Eye (tissue), 1 donor: Measurements from ENCODE around the gene OCLN.
"Not testable (repeated sequence)": the region's sequence is repeated elsewhere in the genome, so short reads cannot be mapped to it uniquely, and the experiment has no call there.

Source experiments
- DNase-seq: peaks from one replicate; pipeline ENCODE4 v3.0.0-alpha.2; 2015

OCLN gene, protein sequence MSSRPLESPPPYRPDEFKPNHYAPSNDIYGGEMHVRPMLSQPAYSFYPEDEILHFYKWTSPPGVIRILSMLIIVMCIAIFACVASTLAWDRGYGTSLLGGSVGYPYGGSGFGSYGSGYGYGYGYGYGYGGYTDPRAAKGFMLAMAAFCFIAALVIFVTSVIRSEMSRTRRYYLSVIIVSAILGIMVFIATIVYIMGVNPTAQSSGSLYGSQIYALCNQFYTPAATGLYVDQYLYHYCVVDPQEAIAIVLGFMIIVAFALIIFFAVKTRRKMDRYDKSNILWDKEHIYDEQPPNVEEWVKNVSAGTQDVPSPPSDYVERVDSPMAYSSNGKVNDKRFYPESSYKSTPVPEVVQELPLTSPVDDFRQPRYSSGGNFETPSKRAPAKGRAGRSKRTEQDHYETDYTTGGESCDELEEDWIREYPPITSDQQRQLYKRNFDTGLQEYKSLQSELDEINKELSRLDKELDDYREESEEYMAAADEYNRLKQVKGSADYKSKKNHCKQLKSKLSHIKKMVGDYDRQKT

DNA sequence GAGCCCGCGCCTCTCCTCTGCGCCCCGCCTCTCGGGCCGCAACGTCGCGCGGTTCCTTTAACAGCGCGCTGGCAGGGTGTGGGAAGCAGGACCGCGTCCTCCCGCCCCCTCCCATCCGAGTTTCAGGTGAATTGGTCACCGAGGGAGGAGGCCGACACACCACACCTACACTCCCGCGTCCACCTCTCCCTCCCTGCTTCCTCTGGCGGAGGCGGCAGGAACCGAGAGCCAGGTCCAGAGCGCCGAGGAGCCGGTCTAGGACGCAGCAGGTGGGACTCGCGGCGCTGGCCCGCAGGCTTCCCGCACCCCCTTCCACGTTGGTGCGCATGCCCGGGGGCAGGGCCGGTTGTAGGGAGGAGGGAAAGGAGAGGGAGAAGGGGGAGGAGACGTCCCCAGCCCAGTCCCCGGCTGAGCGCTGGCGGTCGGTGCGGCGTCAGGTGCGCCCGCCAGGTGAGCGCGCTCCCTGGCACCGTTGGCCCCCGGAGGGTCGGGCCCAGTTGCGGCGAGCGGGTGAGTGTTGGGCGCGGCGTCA lies at the start of gene OCLN:
TSS of gene OCLN (plus strand) at position 400 of the 532 bp plus-strand sequence. CDS start 11,455 bp downstream, outside the sequence.
- peak; percentile 81 for DNase-seq

DNA sequence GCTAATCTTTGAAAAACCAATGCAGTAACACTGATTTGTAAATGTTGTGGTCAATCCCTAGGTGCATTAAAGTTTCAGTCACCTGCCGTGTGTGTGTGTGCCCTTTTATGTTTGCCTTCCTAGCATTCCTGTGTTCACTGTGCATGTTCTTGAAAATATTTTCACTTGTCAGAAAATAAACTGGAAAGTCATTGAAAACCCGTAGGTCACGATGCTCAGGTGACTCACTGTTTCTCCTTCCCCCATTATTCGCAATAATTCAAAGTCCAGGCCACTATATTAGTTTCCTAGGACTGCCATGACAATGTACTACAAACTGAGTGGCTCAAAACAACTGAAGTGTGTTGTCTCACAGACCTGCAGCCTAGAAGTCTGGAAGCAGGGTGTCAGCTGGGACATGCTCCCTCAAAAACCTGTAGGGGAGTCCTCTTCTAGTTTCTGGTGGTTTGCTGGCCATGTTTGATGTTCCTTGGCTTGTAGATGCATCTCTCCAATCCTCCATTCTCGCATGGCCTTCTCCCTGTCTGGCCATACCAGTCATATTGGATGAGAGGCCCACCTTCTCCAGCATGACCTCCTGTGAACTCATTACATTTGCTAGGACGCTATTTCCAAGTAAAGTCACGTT lies 48.3 kb upstream of the OCLN start:
- no peak for DNase-seq

DNA sequence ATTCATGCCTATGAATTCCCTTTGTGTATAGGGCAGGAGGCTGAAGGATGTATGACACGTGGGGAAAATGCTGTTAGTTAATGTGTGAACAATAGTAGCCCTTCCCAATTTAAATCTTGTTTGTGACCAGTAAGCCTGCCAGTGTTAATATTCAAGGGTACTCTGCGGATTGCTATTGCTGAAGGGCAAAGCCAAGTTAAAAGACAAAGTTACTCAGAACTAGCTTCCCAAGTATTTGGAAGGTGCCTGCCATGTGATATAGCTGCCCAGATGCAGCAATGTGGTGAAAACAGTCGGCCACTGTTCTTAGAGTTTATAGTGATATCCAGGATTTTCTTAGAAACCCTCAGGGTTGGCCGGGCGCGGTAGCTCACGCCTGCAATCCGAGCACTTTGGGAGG lies 43.1 kb upstream of the OCLN start:
- no peak for DNase-seq

DNA sequence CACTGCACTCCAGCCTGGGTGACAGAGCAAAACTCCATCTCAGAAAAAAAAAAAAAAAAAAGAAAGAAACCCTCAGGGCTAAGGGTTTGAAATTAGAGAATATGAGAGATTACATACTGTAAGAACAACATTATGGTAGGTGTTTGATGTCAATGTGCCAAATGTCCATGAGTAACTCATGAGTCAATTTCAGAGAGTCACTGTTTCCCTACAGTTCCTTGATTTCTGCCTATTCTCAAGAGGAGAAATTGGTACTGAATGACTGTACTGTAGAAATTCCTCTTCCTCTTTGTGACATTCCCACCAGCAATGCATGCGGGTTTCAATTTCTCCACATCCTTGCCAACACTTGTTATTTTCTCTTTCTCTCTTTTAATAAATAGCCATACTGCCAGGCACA lies 42.5 kb upstream of the OCLN start:
- DNase-seq = no peak

DNA sequence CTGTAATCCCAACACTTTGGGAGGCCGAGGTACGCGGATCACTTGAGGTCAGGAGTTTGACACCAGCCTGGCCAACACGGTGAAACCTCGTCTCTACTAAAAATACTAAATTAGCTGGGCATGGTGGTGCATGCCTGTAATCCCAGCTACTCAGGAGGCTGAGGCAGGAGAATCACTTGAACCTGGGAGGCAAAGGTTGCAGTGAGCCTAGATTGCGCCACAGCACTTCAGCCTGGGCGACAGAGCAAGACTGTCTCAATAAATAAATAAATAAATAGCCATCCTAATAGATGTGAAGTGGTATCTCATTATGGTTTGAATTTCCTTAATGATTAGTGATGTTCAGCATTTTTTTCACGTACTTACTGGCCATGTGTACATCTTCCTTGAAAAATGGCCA lies 42.1 kb upstream of the OCLN start:
- not testable (repeated sequence) for DNase-seq

DNA sequence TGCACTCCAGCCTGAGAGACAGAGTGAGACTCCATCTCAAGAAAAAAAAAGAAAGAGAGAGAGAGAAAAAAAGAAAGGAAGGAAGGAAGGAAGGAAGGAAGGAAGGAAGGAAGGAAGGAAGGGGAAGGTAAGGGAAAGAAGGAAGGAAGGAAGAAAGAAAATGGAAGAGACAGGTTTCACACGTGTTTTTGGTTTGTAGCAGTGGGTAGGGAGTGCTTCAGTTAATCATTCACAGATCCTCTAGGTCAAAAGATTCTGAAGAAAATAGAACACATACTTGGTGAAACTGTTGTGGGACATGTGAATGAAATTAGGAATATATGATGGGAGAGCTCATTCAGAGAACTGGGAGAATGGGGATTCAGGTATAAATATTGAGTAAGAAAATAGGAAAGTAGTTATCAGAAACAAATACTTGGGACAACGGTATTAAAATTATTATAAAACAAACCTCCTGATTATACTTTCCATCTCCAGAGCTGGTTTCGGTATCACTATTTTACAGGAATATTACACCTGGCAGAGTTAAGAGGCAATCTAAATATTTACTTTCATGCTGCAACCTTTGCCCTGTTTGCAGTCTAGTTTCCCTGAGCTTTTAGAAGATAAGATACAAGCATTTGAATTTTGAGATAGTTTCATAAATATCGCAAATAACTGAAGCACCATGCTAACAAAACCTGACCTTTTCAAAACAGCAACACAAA lies 40.5 kb upstream of the OCLN start:
- no peak for DNase-seq

DNA sequence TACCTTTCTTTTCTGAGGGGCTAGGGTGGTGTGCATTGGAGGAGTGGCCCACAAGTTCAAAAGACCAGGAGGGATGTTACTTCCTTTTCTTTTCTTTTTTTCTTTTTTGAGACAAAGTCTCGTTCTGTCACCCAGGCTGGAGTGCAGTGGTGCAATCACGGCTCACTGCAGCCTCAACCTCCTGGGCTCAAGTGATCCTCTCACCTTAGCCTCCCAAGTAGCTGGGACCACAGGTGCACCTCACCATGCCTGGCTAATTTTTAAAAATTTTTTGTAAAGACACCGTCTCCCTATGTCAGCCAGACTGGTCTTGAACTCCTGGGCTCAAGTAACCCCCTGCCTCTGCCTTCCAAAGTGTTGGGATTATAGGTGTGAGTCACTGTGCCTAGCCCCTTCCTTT lies 39.1 kb upstream of the OCLN start:
- DNase-seq = not testable (repeated sequence)

DNA sequence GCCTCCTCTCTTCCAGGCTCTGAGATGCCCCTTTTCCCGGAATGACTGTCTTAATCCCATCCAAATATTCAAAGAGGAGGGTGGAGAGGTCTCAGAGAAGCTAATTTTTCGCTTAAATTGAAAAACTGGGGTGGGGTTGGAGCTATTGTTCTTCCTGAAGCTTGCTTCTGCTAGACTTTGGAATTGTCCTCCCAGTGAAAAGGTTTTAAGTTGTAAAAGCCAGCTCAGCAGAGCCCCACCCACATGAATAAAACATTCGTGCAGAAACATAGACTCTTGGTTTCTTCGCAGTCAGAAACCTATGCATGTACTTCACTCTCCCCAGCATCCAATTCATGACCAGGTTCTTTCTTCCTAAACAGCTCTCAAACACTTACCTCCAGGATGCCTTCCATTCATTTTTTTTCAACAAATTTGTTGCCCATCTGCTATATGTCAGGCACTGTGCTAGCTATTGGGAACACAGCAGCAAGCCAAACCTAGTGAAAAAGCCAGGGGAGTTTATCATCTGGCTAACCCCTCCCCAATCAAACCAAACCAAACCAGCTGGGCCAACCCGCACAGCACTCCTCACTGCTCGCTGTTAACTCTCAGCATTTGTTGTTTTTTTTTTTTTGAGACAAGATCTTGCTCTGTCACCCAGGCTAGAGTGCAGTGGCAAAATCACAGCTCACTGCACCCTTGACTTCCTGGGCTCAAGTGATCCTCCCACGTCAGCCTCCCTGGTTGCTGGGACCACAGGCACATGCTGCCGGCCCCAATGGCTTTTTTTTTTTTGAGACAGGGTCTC lies 37.9 kb upstream of the OCLN start:
- no peak for DNase-seq

DNA sequence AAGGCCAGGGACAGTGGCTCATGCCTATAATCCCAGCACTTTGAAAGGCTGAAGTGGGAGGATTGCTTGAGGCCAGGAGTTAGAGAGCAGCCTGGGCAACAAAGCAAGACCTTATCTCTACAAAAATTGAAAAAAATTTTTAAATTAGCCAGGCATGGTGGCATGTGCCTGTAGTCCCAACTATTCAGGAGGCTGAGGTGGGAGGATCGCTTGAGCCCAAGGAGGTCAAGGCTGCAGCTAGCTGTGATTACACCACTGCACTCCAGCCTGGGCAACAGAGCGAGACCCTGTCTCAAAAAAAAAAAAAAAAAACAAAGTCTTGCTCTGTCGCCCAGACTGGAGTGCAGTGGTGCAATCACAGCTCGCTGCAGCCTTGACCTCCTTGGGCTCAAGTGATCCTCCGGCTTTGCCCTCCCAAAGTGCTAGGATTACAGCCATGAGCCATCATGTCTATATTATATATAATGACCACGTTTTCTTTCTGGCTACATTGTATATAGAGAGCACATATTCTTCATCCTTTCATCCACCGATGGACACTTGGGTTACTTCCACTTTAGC lies 37.1 kb upstream of the OCLN start:
- DNase-seq = not testable (repeated sequence)

DNA sequence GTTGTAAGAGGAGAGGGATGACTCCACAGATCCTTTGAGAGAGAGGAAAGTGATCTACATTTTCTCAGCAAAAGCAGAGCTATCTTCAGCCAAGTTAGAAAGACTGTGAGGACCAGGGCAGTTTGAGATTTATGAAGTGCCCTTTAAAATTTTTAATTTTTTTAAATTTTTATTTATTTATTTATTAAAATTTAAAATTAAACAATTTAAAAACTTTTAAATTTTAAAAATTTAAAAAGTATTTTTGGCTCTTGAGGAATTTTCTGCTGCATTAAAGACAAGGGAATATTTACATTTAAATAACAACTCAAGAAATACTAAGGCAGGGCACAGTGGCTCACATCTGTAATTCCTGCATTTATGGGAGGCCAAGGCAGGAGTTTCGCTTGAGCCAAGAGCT lies 30.4 kb upstream of the OCLN start:
- no peak for DNase-seq

DNA sequence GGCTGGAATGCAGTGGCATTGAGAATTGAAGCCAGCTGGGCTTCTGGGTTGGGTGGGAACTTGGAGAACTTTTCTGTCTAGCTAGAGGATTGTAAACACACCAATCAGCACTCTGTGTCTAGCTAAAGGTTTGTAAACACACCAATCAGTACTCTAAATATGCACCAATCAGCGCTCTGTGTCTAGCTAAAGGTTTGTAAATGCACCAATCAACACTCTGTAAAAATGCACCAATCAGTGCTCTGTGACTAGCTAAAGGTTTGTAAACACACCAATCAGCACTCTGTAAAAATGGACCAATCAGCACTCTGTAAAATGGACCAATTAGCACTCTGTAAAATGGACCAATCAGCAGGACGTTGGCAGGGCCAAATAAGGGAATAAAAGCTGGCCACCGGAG lies 26.2 kb upstream of the OCLN start:
- not testable (repeated sequence) for DNase-seq

DNA sequence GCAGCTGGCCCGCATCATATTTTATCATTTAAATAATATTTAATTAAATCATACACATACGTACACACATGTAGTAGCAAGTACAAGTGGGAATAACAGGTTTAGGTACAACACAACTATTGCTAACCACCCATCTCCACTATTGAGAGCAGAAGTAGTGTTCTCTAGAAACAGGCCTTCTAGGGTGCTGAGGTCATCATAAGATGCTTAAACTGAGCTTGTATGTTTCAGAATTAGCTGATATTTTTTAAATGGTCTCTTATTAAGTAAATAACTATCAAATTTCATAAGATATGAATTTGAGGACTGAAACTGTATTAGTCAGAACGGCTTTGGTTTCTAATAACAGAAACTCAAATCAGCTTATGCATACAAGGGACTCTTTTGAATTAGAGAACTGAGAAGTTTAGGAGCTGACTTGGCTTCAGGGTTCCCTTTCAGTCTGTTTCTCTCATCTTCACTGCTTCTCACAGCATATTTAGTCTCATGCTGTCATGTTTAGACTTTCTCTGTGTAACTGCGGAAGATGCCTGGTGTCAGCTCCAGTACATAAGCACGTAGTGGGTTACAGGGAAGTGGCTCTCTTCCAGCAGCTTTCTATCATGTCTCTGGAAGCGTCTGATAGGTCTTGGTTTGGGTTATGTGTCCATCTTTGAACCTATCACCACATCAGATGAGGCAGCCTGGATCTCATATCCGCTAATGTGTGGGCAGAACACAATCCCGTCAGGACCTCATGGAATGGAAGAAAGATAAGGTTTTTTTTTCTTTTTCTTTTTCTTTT lies 25.0 kb upstream of the OCLN start:
- DNase-seq = no peak

DNA sequence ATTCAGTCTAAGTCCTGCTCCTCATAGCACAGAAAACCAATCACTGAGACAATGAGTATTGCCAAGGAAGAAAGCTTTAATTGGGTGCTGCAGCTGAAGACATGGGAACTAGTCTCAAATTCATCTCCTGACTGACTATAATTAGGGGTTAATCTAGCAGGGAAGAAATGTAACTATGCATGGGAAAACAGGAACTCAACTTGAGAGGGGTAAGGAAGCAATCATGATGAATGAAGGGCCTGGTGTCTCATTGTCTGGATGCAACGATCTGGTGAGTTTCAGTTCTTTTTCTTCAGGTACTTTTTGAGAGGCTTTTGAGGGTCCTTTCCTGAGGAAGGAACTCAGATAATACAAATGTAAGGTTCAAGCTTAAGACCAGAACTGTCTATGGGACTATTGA lies 24.0 kb upstream of the OCLN start:
- no peak for DNase-seq

DNA sequence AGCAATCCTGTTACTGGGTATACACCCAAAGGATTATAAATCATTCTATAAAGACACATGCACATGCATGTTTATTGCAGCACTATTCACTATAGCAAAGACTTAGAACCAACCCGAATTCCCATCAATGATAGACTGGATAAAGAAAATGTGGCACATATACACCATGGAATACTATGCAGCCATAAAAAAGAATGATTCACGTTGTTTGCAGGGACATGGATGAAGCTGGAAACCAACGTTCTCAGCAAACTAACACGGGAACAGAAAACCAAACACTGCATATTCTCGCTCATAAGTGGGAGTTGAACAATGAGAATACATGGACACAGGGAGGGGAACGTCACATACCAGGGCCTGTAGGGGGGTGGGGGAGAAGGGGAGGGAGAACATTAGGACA lies 21.1 kb upstream of the OCLN start:
- not testable (repeated sequence) for DNase-seq

DNA sequence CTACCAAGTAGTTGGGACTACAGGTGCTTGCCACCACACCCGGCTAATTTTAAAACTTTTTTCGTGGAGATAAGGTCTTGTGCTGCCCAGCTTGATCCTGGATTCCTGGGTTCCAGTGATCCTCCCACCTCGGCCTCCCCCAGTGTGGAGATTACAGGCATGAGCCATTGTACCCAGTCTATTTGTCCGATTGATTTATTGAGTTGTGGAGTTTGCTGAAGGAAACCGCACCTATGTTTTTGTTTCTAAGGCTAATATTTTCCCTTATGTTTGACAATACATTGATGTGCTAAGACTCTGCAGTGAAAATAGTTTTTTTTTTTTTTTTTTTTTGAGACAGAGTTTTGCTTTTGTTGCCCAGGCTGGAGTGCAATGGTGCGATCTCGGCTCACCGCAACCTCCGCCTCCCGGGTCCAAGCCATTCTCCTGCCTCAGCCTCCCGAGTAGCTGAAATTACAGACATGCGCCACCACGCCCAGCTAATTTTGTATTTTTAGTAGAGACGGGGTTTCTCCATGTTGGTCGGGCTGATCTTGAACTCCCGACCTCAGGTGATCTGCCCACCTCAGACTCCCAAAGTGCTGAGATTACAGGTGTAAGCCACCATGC lies 20.0 kb upstream of the OCLN start:
- DNase-seq = not testable (repeated sequence)

DNA sequence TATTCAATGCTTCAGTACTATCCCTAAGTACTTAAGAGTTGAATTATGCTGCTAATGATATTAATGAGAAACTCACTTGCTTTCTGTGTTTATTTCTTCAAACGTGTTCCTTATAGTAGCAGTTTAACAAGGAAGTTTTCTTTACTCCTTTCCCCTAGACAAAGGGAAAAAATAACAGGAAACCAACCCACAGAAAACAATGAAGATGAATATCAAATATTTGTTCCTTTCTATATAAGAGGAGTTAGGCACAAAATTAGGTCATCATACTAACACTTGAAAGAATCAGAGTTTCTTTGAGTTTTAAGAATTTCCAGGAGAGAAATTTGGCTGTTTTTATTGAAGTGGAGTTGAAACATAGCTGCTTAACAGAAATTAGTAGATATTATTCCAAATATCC lies 15.4 kb upstream of the OCLN start:
- DNase-seq = no peak

DNA sequence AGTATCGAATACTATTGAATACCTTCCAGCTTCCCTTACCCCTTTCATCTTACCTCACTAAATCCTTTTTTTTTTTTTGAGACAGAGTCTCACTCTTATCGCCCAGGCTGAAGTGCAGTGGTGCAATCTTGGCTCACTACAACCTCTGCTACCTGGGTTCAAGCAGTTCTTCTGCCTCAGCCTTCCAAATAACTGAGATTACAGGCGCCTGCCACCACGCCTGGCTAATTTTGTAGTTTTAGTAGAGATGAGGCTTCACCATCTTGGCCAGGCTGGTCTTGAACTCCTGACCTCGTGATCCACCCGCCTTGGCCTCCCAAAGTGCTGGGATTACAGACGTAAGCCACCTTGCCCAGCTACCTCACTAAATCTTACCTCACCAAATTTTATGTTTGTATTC lies 14.3 kb upstream of the OCLN start:
- DNase-seq = not testable (repeated sequence)

DNA sequence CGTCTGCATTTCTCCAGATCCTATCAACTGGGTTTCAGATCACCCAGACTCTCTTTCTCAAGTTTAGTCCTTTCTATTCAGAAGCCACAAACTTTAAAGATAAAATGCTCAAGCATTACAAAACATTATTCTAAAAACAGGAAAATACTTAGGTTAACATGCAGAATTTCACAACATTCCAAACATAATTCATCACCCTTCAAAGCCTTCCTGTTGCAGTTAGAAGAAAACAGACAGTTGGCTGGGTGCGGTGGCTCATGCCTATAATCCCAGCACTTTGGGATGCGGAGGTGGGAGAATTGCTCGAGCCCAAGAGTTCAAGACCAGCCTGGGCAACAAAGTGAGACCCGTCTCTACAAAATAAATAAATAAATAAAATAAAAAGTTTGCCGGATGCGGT lies 7.7 kb upstream of the OCLN start:
- DNase-seq = no peak

DNA sequence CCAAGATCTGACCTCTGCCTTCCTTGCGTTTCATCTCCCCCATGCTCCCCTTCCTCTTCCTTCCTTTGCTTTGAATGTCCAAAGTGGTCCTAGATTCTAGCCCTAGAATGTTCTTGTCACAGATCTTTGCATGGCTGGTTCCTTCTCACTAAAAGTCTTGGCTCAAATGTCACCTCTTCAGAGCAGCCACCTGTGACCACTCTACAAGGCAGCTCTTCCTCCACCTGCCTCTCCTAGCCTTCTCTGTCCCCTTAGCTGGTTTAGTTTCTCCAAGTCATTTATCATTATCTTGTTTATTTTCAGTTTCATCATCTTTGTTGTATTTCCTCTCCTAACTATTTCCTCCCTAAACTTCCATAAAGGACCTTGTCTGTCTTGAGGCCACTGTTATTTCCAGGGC lies 7.1 kb upstream of the OCLN start:
- DNase-seq = no peak

DNA sequence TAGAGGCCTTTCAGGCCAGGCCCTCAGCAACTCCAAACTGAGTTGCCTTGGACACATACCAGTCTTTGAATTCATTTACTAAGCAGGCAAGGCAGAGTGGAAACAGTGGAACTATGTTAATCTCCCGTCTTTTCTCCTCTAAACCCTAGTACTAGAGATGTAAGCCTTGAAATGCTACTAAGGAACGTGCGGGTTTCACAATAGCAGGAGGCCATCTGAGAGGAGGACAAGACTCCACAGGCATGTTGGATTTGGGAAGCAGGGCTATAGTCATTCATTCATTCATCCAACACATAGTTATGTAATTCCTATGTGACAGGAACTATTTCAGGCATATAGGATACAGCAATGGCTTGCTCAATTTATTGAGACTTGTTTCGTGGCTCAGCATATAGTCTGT lies 3.3 kb upstream of the OCLN start:
- DNase-seq = no peak

DNA sequence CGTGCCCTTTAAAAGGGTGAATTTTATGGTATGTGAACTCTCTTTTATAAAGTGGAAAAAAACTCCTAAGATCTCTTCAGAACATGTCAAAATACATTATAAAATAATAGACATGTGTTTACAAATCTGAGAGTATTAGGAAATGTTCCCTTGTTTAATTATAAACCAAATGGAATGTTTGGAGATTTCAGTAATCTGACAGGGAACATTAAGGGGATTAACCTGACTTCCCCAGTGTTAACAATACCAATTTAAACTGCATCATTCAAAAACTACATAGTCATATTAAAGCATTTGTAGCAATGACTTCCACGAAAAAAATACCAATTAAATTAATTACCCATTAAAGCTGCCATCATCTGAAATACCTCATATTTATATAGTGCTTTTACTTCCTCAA lies 1.6 kb upstream of the OCLN start:
- DNase-seq = no peak
